PFSK-1 (cell line): Measurements from ENCODE around the gene HOXC6.

ENCODE experiments used
- FOXP2 ChIP-seq: optimal IDR thresholded peaks from 2 replicates; pipeline ENCODE3; 2011; ENCODE audit warnings: borderline replicate concordance, control low read depth, inconsistent platforms; ENCODE audit not compliant: insufficient read depth; ENCODE audit errors: extremely low read length, extremely low read depth
- POLR2AphosphoS5 ChIP-seq: IDR thresholded peaks from 2 replicates; pipeline ENCODE4 v1.6.1; 2012; ENCODE audit warnings: low read depth, mild to moderate bottlenecking, control low read depth, low read length, moderate library complexity
- SIN3A ChIP-seq: IDR thresholded peaks from 2 replicates; pipeline ENCODE4 v1.6.1; 2012; ENCODE audit warnings: mild to moderate bottlenecking, low read length, moderate library complexity, borderline replicate concordance; ENCODE audit not compliant: insufficient read depth
- TAF1 ChIP-seq: IDR thresholded peaks from 2 replicates; pipeline ENCODE4 v1.6.1; 2012; ENCODE audit warnings: low read length, control low read depth, borderline replicate concordance; ENCODE audit not compliant: insufficient read depth
- TF ChIP-seq, protein P1 (sequence below), 2 experiments: IDR thresholded peaks; 2 replicates each; pipeline versions ENCODE4 v1.6.1 to v1.8.0; 2011 to 2012; ENCODE audit warnings: low read depth in 2 of 2, low read length in 2 of 2, control low read depth in 1 of 2, inconsistent platforms in 1 of 2, mild to moderate bottlenecking in 1 of 2, moderate library complexity in 1 of 2; ENCODE audit not compliant: insufficient read depth in 1 of 2

The HOXC6 gene

DNA sequence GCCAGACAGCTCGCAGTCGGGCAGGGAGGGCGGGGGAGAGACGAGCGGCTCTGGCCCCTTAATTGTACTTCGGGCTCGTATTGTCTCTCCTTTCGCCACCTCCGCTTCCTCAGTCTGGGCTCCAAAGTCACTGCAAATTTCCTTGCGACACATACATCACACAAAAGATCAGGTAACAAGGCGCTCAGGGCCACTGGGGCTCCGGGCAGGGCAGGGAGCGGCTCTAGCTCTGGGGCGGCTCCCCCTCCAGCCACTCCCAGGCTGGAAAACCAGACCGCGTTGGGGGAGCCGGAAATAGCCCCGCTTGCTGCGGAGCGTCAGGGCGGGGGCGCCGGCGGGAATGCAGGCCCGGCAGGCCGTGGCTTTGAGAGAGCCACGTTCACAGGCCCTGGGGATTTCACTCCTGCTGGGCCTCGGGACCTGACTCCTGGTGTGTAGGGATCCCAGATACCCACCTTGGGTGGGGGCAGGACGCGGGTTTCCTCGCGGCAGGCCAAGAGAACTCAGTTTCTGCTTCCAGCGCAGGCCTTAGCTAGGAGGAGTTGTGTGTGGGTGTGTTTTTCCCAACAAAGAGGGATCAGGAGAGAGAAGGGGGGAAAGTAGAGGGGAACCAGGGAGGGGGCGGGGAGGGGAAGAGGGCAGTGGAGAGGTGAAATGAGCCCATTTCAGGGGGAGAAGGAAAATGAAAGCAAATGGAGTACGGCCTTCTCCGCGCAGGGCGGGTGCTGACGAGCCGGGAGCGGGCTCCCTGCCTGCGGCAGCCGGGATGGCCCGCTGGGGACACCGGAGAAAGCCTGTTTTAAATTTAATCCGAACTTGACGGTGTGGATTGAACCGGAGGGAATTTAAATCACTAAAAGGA, 32.6 kb upstream of the HOXC6 start:
- TF ChIP-seq FOXP2 (no peak), POLR2AphosphoS5 (no peak), SIN3A (no peak), TAF1 (no peak)
- TF ChIP-seq, protein P1, sequence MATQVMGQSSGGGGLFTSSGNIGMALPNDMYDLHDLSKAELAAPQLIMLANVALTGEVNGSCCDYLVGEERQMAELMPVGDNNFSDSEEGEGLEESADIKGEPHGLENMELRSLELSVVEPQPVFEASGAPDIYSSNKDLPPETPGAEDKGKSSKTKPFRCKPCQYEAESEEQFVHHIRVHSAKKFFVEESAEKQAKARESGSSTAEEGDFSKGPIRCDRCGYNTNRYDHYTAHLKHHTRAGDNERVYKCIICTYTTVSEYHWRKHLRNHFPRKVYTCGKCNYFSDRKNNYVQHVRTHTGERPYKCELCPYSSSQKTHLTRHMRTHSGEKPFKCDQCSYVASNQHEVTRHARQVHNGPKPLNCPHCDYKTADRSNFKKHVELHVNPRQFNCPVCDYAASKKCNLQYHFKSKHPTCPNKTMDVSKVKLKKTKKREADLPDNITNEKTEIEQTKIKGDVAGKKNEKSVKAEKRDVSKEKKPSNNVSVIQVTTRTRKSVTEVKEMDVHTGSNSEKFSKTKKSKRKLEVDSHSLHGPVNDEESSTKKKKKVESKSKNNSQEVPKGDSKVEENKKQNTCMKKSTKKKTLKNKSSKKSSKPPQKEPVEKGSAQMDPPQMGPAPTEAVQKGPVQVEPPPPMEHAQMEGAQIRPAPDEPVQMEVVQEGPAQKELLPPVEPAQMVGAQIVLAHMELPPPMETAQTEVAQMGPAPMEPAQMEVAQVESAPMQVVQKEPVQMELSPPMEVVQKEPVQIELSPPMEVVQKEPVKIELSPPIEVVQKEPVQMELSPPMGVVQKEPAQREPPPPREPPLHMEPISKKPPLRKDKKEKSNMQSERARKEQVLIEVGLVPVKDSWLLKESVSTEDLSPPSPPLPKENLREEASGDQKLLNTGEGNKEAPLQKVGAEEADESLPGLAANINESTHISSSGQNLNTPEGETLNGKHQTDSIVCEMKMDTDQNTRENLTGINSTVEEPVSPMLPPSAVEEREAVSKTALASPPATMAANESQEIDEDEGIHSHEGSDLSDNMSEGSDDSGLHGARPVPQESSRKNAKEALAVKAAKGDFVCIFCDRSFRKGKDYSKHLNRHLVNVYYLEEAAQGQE (IDR thresholded peaks at IDR 0.05; ENCODE audit: insufficient read depth in 1 of 2, low read depth in 2 of 2, low read length in 2 of 2), result no peak

DNA sequence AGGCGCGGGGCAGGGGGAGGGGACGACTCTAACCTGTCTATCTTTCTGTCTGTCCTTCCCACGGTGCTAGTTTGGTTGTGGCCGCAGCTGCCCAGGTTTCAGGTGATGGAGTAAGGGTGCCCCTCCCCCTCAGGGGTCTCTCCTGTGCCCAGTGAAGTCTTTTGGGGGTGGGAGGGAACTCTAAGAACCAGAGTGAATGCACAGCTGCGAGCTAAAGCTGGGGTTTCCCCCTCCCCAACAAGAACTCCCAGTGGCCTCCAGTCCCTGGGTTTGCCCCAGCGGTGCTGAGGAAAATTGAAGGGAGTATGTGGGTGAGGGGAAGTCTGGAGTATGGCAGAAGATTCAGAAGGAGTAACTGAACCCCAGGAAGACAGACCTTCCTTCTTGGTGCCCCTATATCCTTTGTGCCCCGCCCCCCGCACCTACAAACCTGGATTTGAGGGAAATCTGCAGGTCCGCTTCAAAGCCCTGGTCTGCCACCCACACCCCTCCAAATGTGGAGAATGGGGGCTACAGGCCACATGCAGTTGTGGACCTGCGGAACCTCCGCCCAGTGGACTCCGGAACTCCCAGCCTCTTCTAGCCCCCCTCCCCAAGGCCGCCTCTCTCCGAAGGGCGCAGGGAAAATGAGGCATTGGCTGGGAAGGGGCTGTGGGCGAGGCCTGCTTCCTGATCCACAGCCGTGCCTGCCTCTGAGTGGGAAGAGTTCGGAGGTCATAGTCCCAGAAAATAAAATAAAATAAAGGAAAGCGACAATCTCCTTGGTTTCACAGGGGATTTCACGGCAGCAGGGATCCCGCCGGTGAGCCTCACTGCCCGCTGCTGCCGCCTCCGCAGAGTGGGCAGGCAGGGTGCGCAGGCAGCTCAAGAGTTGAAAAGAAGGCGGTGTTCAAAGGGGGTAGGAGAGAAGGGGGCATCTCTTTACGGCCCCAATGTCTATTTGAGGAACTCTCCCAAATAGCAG, 31.7 kb upstream of the HOXC6 start:
- TF ChIP-seq, protein P1 (IDR thresholded peaks at IDR 0.05; ENCODE audit: insufficient read depth in 1 of 2, low read depth in 2 of 2, low read length in 2 of 2), result no peak
- TF ChIP-seq SIN3A, result no peak
- TF ChIP-seq POLR2AphosphoS5, result no peak
- TF ChIP-seq TAF1, result no peak
- TF ChIP-seq FOXP2, result no peak

DNA sequence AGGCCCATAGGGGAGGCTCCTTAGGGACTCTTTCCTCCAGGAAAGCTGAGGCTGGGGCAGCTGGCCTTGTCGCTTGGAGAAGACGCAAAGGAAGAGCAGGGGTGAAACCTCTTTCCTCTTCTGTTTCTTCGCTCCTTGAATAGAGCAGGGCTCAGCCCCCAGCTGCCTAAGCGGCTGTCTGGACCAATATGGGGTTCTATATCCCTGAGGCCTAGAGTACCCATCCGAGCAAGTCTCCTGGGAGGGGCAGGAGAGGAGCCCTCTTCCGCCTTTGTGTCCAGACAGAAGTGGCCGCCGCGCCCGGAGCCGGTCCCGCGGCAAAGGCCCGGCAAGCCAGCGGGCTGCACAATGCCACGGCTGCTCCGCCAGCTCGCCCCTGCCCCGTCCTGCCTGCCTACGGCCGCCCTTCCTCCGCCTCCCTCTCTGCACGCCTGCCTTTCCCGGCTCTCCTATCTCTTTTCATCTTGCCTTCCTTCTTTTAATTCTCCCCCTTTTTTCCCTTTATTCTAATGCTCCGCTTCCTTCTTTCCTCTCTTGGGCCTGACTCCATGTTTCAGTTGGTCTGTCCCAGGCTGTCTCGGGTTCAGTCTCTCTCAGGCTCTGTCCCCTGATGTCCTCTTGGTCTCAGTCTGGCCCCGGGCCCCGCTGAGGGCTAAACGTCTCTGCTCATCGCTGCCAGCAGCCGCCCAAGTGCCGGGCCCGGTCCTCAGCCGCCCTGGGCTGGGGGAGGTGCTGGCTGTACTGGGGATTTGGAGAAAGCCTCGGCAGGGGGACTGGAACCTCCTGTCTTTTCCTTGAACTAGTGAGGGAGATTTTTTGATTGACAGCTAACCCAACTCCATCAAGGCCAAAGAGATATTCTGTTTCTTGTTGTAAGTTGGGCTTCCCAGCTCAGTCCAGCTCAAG, 30.8 kb upstream of the HOXC6 start:
- TF ChIP-seq FOXP2 (no peak), SIN3A (no peak), POLR2AphosphoS5 (no peak), TAF1 (no peak)
- TF ChIP-seq, protein P1 (IDR thresholded peaks at IDR 0.05; ENCODE audit: insufficient read depth in 1 of 2, low read depth in 2 of 2, low read length in 2 of 2), result no peak

DNA sequence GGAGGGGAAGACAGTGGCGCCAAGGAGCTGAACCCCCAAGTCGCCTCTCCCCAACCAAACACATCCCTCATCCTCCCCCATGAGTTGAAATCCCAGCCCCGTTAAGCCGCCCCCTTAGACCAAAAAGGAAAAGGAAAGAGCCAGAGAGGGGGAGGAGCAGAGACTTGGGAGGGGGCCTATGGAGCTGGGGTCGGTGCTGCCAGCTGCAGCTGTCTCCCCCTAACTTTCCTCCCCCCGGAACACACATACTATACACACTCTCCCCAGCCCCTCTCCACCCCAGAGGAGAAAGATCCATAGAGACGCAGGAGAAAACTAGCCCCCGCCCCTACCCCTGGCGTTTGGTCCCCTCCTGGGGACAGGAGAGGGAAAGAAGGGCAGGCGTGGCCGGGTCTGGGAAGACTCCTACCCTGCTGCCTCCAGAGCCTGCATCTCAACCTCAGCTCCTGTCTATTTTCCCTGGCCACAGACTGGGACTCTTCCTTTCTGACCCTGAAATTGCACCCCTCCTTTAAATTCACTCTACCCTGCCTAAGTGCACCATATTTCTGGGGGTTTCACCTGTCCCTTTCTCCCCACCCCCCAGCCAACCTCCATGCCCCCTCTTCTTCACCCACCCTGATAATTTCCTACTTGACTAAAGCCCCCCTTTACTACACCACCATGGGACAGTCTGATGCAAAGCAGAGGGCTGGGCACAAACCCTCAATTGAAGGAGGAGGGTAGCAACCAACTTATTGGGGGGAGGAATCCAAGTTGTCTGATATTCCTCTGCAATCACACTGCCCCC, 29.9 kb upstream of the HOXC6 start:
- no peak for TF ChIP-seq FOXP2
- TF ChIP-seq, protein P1 (IDR thresholded peaks at IDR 0.05; ENCODE audit: insufficient read depth in 1 of 2, low read depth in 2 of 2, low read length in 2 of 2), result no peak
- no peak for TF ChIP-seq SIN3A
- TF ChIP-seq TAF1, result no peak
- no peak for TF ChIP-seq POLR2AphosphoS5
